UCSD-AML1 (cell line): Measurements from ENCODE around the gene BEGAIN.

ENCODE experiments used
- DNase-seq: peaks from one replicate; lab custom pipeline; 2025; ENCODE audit not compliant: unreplicated experiment; lab: John Stamatoyannopoulos, UW

The BEGAIN gene

GRCh38 chr14:100584056-100585031 is 2.9 kb downstream of the BEGAIN start:
- no peak for DNase-seq

- DNase-seq = no peak
These were observed 4.0 kb downstream of the BEGAIN start for GRCh38 chr14:100583245-100583644.

- no peak for DNase-seq
These were observed 4.6 kb downstream of the BEGAIN start for GRCh38 chr14:100582496-100583165.

- no peak for DNase-seq
These were observed 5.7 kb downstream of the BEGAIN start for GRCh38 chr14:100581228-100582145.

- no peak for DNase-seq
These were observed 6.6 kb downstream of the BEGAIN start for GRCh38 chr14:100580316-100581227.

GRCh38 chr14:100578552-100578951 is 8.7 kb downstream of the BEGAIN start:
- no peak for DNase-seq

- DNase-seq = no peak
These were observed 9.2 kb downstream of the BEGAIN start for GRCh38 chr14:100577986-100578431.

- no peak for DNase-seq
These were observed 9.8 kb downstream of the BEGAIN start for GRCh38 chr14:100577321-100577985.

- DNase-seq = no peak
These were observed 10.8 kb downstream of the BEGAIN start for GRCh38 chr14:100576091-100577085.

GRCh38 chr14:100575266-100575995 is 11.8 kb downstream of the BEGAIN start:
- DNase-seq = no peak

- DNase-seq = no peak
These were observed 12.6 kb downstream of the BEGAIN start for GRCh38 chr14:100574642-100575031.

GRCh38 chr14:100573757-100574641 is 13.2 kb downstream of the BEGAIN start:
- DNase-seq = no peak

- no peak for DNase-seq
These were observed 14.0 kb downstream of the BEGAIN start for GRCh38 chr14:100573002-100573756.

- DNase-seq = no peak
These were observed 14.7 kb downstream of the BEGAIN start for GRCh38 chr14:100572543-100572942.

GRCh38 chr14:100571837-100572236 is 15.4 kb downstream of the BEGAIN start:
- DNase-seq = no peak
